ENCODE data around the gene ZNF595. TPM values are rescaled to one million over a fixed set of nuclear protein-coding genes. Genes with fewer than 3 reads are reported as not detected.
"Not testable (repeated sequence)": the region's sequence is repeated elsewhere in the genome, so short reads cannot be mapped to it uniquely, and the experiment has no call there.

Gene ZNF595
- total RNA-seq, 1 experiment from 2014 or later: 3.0 TPM

- not testable (repeated sequence) for H3K36me3 ChIP-seq; DNase-seq (ENCODE audit: low read depth in 1 of 2, low spot score in 2 of 2); H3K27ac ChIP-seq; H3K27me3 ChIP-seq (replicated peaks); H3K9me3 ChIP-seq (replicated peaks); H3K4me1 ChIP-seq (replicated peaks); H3K4me3 ChIP-seq
Measured at GRCh38 chr4:38202-38601, 14.9 kb upstream of the ZNF595 start.

- not testable (repeated sequence) for H3K9me3 ChIP-seq (replicated peaks); H3K36me3 ChIP-seq; H3K4me1 ChIP-seq (replicated peaks); H3K27me3 ChIP-seq (replicated peaks); H3K27ac ChIP-seq; DNase-seq (ENCODE audit: low read depth in 1 of 2, low spot score in 2 of 2); H3K4me3 ChIP-seq
Measured at GRCh38 chr4:43375-43774, 9.7 kb upstream of the ZNF595 start.

GRCh38 chr4:51253-51652 lies 1.9 kb upstream of the ZNF595 start:
- DNase-seq (ENCODE audit: low read depth in 1 of 2, low spot score in 2 of 2); H3K36me3 ChIP-seq; H3K27me3 ChIP-seq (replicated peaks); H3K4me3 ChIP-seq; H3K9me3 ChIP-seq (replicated peaks); H3K27ac ChIP-seq; H3K4me1 ChIP-seq (replicated peaks): not testable (repeated sequence)

GRCh38 chr4:51655-52277 lies 1.4 kb upstream of the ZNF595 start:
- H3K9me3 ChIP-seq (replicated peaks); H3K27ac ChIP-seq; DNase-seq (ENCODE audit: low read depth in 1 of 2, low spot score in 2 of 2); H3K36me3 ChIP-seq; H3K4me3 ChIP-seq; H3K27me3 ChIP-seq (replicated peaks); H3K4me1 ChIP-seq (replicated peaks): not testable (repeated sequence)

GRCh38 chr4:53521-53920 lies 400 bp downstream of the ZNF595 start:
- not testable (repeated sequence) for H3K36me3 ChIP-seq; DNase-seq (ENCODE audit: low read depth in 1 of 2, low spot score in 2 of 2); H3K4me3 ChIP-seq; H3K27me3 ChIP-seq (replicated peaks); H3K4me1 ChIP-seq (replicated peaks); H3K27ac ChIP-seq; H3K9me3 ChIP-seq (replicated peaks)

- not testable (repeated sequence) for H3K4me3 ChIP-seq; H3K27me3 ChIP-seq (replicated peaks); DNase-seq (ENCODE audit: low read depth in 1 of 2, low spot score in 2 of 2)
Measured at GRCh38 chr4:64733-65132, 11.6 kb downstream of the ZNF595 start.

GRCh38 chr4:71830-72229 lies 18.7 kb downstream of the ZNF595 start:
- no peaks in the 10 kb centered on the region for H3K9me3 ChIP-seq (replicated peaks)
- H3K4me1 ChIP-seq (replicated peaks): no peaks in the 10 kb centered on the region
- no peaks in the 10 kb centered on the region for H3K27me3 ChIP-seq (replicated peaks)
- no peak overlapping the region for H3K27ac ChIP-seq
- DNase-seq (ENCODE audit: low read depth in 1 of 2, low spot score in 2 of 2): no peak
- H3K4me3 ChIP-seq: no peak overlapping the region
- no peaks in the 10 kb centered on the region for H3K36me3 ChIP-seq

More at GRCh38 chr4:64733-65132, 11.6 kb downstream of the ZNF595 start:
- not testable (repeated sequence) for H3K36me3 ChIP-seq; H3K4me1 ChIP-seq (replicated peaks); H3K9me3 ChIP-seq (replicated peaks); H3K27ac ChIP-seq

- no peaks in the 10 kb centered on the region for H3K27me3 ChIP-seq (replicated peaks)
- no peak overlapping the region for H3K4me3 ChIP-seq
- H3K9me3 ChIP-seq (replicated peaks): no peaks in the 10 kb centered on the region
- DNase-seq (ENCODE audit: low read depth in 1 of 2, low spot score in 2 of 2): no peak
- H3K4me1 ChIP-seq (replicated peaks): no peaks in the 10 kb centered on the region
- H3K27ac ChIP-seq: no peak overlapping the region
- no peaks in the 10 kb centered on the region for H3K36me3 ChIP-seq
Measured at GRCh38 chr4:85951-86350, 32.8 kb downstream of the ZNF595 start.

GRCh38 chr4:86559-87324 lies 33.6 kb downstream of the ZNF595 start:
- H3K27ac ChIP-seq; H3K36me3 ChIP-seq; DNase-seq (ENCODE audit: low read depth in 1 of 2, low spot score in 2 of 2); H3K4me1 ChIP-seq (replicated peaks); H3K4me3 ChIP-seq; H3K9me3 ChIP-seq (replicated peaks); H3K27me3 ChIP-seq (replicated peaks): not testable (repeated sequence)

GRCh38 chr4:98386-98785 lies 45.3 kb downstream of the ZNF595 start:
- Histone ChIP-seq H3K27me3 (replicated peaks) (no peaks in the 10 kb centered on the region), H3K4me3 (no peak overlapping the region), H3K9me3 (replicated peaks) (no peaks in the 10 kb centered on the region), H3K27ac (no peak overlapping the region), H3K4me1 (replicated peaks) (no peaks in the 10 kb centered on the region), H3K36me3 (no peaks in the 10 kb centered on the region)
- DNase-seq (ENCODE audit: low read depth in 1 of 2, low spot score in 2 of 2): no peak

GRCh38 chr4:99863-100262 lies 46.7 kb downstream of the ZNF595 start:
- H3K27me3 ChIP-seq (replicated peaks): no peaks in the 10 kb centered on the region
- H3K27ac ChIP-seq: no peak overlapping the region
- no peaks in the 10 kb centered on the region for H3K4me1 ChIP-seq (replicated peaks)
- no peak overlapping the region for H3K4me3 ChIP-seq
- H3K36me3 ChIP-seq: no peaks in the 10 kb centered on the region
- H3K9me3 ChIP-seq (replicated peaks): no peaks in the 10 kb centered on the region
- no peak for DNase-seq (ENCODE audit: low read depth in 1 of 2, low spot score in 2 of 2)

- H3K36me3 ChIP-seq: no peaks in the 10 kb centered on the region
- H3K27ac ChIP-seq: no peak overlapping the region
- H3K9me3 ChIP-seq (replicated peaks): no peaks in the 10 kb centered on the region
- no peaks in the 10 kb centered on the region for H3K27me3 ChIP-seq (replicated peaks)
- DNase-seq (ENCODE audit: low read depth in 1 of 2, low spot score in 2 of 2): no peak
- no peaks in the 10 kb centered on the region for H3K4me1 ChIP-seq (replicated peaks)
- no peak overlapping the region for H3K4me3 ChIP-seq
Measured at GRCh38 chr4:107083-107443, 53.9 kb downstream of the ZNF595 start.

- no peaks in the 10 kb centered on the region for H3K27me3 ChIP-seq (replicated peaks)
- DNase-seq (ENCODE audit: low read depth in 1 of 2, low spot score in 2 of 2): no peak
- H3K4me1 ChIP-seq (replicated peaks): no peaks in the 10 kb centered on the region
- no peaks in the 10 kb centered on the region for H3K36me3 ChIP-seq
- no peaks in the 10 kb centered on the region for H3K9me3 ChIP-seq (replicated peaks)
- H3K4me3 ChIP-seq: no peak overlapping the region
- H3K27ac ChIP-seq: no peak overlapping the region
Measured at GRCh38 chr4:107444-108429, 54.6 kb downstream of the ZNF595 start.

- Histone ChIP-seq H3K4me3 (no peak overlapping the region), H3K9me3 (replicated peaks) (no peaks in the 10 kb centered on the region), H3K4me1 (replicated peaks) (no peaks in the 10 kb centered on the region), H3K36me3 (no peaks in the 10 kb centered on the region), H3K27ac (no peak overlapping the region), H3K27me3 (replicated peaks) (no peaks in the 10 kb centered on the region)
- DNase-seq (ENCODE audit: low read depth in 1 of 2, low spot score in 2 of 2): no peak
Measured at GRCh38 chr4:112771-113170, 59.6 kb downstream of the ZNF595 start.
